ENCODE results near the gene GALNT5.
"Not testable (repeated sequence)": the region's sequence is repeated elsewhere in the genome, so short reads cannot be mapped to it uniquely, and the experiment has no call there.

Gene GALNT5, protein sequence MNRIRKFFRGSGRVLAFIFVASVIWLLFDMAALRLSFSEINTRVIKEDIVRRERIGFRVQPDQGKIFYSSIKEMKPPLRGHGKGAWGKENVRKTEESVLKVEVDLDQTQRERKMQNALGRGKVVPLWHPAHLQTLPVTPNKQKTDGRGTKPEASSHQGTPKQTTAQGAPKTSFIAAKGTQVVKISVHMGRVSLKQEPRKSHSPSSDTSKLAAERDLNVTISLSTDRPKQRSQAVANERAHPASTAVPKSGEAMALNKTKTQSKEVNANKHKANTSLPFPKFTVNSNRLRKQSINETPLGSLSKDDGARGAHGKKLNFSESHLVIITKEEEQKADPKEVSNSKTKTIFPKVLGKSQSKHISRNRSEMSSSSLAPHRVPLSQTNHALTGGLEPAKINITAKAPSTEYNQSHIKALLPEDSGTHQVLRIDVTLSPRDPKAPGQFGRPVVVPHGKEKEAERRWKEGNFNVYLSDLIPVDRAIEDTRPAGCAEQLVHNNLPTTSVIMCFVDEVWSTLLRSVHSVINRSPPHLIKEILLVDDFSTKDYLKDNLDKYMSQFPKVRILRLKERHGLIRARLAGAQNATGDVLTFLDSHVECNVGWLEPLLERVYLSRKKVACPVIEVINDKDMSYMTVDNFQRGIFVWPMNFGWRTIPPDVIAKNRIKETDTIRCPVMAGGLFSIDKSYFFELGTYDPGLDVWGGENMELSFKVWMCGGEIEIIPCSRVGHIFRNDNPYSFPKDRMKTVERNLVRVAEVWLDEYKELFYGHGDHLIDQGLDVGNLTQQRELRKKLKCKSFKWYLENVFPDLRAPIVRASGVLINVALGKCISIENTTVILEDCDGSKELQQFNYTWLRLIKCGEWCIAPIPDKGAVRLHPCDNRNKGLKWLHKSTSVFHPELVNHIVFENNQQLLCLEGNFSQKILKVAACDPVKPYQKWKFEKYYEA

DNA sequence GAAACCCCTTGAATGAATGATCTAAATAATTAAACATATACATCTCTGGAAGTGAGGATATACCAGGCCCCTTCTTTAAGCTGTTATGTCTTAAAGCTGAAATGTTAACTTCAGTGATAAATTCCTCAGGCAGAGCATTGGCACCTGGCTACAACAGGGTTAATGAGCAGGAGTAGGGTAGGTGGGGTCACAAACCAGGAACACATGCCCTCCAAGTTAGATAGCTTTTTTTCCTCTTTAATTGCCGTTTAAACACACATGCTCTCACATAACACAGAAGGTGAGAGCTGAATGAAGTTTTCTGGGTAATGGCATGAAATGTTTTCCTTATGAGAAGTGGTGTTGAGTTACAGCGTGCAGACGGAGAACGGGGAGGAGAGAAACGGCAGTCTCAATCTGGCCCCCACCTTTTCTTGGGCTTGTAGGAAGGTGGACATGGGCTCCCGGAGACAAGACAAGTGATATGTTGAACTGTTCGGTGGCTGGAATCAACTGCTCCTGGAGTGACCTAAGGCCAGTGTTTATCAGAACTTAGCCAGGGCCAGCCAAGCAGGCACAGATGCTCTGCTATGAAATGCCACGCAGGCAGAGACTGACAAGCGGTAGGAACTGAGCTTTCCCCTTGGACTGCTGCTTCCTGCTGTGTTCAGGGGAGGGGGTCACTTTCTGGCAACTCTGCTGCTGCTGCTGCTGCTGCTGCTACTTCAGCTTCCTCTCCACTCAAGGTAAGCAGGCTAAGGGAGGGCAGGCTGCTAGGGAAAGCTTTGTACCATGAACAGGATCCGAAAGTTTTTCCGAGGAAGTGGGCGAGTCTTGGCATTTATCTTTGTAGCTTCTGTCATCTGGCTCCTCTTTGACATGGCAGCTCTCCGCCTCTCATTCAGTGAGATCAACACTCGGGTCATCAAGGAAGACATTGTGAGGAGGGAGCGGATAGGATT, at the start of gene GALNT5:
TSS of gene GALNT5 (plus strand) at position 394 of the 941 bp plus-strand sequence. CDS start at position 772, 378 bp downstream.
- DNase-seq (ENCODE audit: extremely low read depth in 1 of 2, low read depth in 1 of 2) = no peak

DNA sequence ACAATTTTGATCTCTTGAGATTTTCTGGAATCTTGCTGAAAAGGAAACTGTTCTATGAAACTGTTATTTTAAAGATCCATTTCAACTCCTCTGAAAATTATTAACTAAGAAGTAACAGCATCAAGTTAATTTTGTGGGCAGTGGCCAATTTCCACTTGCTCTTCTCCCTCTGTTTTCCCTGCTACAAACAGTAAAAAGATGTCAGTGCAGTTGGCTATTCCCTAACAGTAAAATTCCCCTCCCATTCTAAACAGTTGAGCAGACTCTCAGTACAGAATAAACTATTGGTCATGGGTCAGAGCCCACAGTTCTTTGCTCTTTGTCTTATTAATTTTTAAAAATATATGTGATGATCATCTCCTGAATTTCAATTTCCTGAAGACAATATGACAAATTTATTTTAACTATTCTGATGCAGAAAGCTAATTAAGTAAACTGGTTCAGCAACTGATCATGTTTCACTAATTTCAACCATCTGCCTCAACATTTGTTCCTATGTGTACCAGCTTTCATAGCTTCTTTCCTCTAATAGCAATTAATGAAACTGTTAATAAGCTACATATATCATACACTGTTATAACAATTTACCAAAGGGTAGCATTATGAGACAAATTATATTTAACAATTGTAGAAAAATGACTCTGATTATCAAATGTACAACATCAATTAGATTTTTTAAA, 41.1 kb upstream of the GALNT5 start:
- no peak for DNase-seq (ENCODE audit: extremely low read depth in 1 of 2, low read depth in 1 of 2)

DNA sequence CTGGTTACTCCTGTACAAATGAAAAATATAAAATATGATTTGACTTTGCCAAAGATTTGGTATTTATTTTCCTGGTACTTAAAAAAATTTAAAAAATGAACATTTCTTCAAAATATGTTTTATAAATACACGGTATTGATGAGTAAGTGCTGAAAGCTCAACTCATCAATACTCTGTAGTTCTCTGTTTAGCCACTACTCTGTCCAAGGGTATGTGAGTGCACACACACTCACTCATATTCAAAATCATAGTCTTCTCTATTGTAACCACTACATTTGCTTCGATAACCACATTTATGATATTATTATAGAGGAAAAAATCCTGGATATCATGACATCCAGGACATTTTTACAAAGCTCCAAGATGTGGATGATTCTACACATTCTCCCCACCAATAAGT, 40.1 kb upstream of the GALNT5 start:
- DNase-seq (ENCODE audit: extremely low read depth in 1 of 2, low read depth in 1 of 2) = no peak

DNA sequence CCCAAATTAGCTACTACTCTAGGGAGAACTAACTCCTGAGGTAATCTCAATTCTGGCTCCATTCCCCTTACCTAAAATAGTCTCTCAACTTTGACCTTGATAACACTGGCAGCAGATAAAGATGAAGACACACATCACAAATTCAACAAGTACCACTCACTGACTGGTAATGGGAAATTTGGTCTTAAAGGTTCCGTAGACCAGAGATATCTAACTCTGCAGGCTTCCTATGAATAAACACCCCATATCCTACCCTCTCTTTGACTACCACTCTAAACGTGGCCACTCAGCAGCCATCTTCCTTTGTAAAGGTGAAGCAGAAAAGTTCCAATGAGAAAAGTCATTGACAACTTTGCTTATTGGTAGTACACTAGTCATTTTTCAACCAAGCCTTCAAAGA, 38.6 kb upstream of the GALNT5 start:
- DNase-seq (ENCODE audit: extremely low read depth in 1 of 2, low read depth in 1 of 2) = no peak

DNA sequence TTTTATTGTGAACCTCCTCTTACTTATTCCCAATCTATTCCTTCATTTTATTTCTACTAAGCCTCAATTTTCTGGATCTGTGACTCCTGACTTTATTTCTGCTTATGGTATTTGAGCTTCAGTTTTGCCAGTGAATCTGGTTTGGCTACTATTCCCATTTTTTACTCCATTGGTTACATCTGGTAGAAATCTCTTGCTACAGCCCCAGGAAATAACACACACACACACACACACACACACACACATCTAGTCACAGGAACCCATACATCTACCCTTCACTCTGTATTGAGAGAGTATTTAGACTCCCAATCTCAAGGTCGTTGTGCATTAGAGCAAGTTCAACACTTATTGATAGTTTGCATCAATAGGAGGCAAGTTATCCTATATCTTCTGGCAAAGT, 37.0 kb upstream of the GALNT5 start:
- DNase-seq (ENCODE audit: extremely low read depth in 1 of 2, low read depth in 1 of 2) = no peak

DNA sequence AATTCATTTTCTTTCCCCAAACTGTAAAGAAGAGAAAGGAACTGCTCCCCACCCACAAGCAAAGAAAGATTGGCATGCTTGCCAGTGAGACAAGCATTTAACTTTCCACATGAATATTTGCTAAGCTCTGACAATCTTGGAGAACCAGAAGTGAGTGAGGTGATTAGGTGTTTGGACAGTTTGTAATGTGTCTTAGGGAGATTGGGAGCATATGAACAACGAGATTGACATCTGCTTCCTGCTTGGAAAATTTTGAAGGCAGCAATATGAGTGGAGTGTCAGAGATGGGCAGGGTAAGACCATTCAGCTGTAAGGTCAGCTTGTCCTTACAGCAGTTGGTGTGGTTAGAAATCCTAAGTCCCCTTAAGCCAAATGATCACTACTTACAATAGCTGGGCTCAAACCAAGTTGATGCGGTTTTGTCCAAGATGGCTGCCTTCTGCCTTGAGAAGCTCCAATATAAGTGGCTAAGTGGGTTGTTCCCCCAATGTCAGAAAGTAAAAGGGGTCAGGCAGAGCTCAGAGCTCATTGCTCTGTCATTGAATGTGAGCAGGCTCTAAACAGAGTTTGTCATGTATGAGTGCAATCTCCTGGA, 36.0 kb upstream of the GALNT5 start:
- no peak for DNase-seq (ENCODE audit: extremely low read depth in 1 of 2, low read depth in 1 of 2)

DNA sequence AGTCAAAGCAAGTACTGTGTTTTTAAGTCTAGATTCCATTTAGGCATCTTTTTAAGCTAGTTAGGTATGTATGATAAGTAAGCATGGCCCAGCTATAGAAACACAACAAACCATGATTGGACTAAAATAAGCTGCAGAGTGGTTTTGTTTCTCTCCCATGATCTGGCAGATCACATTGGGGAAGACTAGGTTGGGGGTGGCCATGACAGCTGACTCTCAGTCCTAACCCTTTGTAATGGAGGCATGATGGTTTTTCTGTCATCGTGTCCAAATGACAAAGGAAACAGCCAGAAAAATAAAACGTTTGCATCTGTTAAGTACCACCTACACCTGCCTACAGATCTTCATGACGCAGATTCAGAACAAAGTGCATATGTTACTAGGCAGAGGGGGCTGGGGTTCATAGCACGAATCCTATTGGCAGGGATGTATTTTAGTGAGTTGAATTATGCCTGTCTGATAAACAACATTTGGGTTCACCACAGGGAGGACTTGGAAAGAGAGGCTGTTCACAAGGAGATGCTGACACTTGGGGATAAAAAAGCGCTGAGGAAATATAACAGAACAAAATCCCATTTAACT, 33.8 kb upstream of the GALNT5 start:
- DNase-seq (ENCODE audit: extremely low read depth in 1 of 2, low read depth in 1 of 2) = no peak

DNA sequence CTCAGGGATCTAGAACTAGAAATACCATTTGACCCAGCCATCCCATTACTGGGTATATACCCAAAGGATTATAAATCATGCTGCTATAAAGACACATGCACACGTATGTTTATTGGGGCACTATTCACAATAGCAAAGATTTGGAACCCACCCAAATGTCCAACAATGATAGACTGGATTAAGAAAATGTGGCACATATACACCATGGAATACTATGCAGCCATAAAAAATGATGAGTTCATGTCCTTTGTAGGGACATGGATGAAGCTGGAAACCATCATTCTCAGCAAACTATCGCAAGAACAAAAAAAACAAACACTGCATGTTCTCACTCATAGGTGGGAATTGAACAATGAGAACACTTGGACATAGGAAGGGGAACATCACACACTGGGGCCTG, 33.1 kb upstream of the GALNT5 start:
- DNase-seq (ENCODE audit: extremely low read depth in 1 of 2, low read depth in 1 of 2) = not testable (repeated sequence)

DNA sequence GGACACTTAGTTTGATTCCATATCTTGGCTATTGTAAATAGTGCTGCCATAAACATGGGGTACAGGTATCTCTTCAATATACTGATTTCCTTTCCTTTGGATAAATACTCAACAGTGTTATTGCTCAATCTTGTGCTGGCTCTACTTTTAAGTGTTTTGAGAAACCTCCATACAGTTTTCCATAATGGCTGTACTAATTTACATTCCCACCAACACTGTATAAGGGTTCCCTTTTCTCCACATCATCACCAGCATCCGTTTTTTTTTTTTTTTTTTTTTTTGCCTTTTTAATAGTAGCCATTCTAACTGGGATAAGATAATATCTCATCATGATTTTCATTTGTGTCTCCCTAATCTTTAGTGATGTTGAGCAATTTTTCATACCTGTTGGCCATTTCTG, 29.9 kb upstream of the GALNT5 start:
- no peak for DNase-seq (ENCODE audit: extremely low read depth in 1 of 2, low read depth in 1 of 2)

DNA sequence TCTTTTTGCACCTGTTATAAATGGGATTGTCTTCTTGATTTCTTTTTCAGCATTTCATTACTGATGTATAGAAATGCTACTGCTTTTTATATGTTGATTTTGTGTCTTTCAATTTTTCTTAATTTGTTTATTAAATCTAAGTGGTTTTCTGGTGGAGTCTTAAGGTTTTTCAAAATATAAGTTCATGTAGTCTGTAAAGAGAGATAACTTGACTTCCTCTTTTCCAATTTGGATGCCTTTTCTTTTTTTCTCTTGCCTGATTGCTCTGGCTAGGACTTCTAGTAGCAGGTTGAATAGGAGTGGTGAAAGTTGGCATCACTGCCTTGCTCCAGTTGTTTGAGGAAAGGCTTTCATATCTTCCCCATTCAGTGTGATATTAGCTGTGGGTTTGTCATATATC, 28.6 kb upstream of the GALNT5 start:
- no peak for DNase-seq (ENCODE audit: extremely low read depth in 1 of 2, low read depth in 1 of 2)

DNA sequence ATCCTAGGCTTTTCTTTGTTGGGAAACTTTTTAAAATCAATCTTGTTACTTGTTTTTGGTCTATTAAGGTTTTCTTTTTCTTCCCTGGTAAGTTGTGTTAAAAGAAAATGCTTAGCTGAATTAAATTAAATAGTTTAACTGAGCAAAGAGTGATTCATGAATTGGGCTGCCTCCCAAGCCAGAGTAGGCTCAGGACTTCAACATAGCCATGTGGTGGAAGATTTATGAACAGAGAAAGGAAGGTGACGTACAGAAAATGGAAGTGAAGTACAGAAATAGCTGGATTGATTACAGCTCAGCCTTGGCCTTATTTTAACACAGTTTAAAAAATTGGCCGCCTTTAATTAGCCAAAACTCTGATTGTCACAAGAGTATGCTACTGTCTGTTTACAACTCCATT, 27.9 kb upstream of the GALNT5 start:
- DNase-seq (ENCODE audit: extremely low read depth in 1 of 2, low read depth in 1 of 2) = no peak

DNA sequence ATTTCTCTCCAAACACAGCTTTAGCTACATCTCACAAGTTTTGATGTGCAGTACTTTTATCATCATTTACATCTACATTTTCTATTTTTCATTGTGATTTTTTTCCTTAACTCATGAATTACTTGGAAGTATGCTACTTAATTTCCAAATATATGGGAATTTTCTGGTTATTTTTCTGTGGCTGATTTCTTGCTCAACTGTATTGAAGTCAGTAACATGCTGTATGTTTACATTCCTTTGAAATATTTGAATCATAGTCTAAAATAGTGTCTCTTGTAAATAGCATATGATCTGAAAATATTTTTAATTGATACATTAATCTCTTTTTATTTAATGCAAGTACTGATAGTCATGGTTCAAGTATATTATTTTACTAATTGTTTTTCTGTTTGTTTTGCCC, 26.0 kb upstream of the GALNT5 start:
- no peak for DNase-seq (ENCODE audit: extremely low read depth in 1 of 2, low read depth in 1 of 2)

DNA sequence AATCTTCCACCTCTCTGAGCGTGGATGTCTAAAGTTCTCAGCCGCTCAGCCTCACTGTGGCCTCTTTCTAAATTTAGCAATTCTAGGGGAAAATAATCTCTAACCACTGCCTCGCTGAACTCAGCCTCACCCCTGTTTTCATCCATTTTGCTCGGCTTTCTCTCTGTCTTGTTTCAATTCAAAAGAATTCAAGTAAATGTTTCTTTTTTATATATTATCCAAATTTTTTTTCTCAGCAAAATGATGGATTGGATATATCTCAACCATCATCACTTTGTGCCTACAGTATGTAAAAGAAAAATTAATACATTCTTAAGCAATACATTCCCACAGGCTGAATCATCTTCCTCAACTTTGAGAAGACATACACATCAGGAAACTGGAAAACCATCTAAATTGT, 24.0 kb upstream of the GALNT5 start:
- DNase-seq (ENCODE audit: extremely low read depth in 1 of 2, low read depth in 1 of 2) = no peak

DNA sequence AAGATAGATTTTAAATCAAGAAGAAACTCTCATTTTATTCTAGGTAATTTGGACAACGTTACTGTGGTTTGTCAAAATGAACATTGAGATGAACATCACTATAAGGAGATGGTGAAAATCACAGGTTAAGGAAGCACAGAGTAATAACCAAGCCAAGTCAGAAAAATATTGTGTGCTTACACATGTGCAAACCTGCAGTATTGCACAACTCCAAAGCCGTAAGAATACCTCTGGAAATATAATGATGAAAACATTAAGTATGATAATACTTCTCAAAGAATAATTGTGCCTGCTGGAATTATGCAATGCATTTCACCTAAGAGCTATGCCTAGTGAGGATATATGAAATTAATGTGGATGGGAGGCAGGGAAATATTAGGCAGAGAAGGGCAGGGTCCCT, 21.1 kb upstream of the GALNT5 start:
- no peak for DNase-seq (ENCODE audit: extremely low read depth in 1 of 2, low read depth in 1 of 2)

DNA sequence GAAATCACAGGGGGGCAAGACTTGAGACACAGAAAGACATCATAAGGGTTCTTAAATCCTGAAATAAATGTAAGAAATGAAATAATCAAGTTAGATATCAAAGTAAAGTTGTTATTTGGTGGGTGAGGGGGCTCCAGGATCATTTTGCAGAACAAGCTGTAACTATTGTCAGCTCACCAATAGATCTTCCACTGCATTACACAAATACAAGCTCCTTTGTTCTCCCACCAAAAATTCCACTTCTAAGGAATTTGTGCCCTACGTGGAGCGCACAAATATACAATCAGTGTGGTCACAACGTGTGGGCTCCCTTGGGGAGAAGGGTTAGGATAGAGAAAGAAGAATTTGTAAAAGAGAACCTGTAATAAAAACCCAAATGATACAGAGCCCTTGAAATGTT, 19.2 kb upstream of the GALNT5 start:
- DNase-seq (ENCODE audit: extremely low read depth in 1 of 2, low read depth in 1 of 2) = no peak

DNA sequence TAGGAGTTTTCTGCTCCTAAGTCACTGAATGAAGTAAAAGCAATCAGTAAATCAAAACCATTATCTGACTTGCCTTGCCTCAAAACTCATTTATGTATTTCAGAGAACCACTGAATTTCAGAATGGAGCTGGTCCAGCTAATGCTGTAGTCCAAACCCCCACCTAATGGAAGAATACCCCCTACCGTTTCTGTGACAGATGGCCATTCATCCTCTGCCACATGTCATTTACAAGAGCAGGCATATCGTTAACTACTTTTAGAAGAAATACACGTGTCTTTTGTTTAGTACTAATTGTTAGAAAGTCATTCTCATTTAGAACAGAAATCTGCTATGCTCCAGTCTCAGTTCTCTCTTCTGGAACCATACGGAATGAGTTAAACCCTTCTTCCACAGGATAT, 12.8 kb upstream of the GALNT5 start:
- DNase-seq (ENCODE audit: extremely low read depth in 1 of 2, low read depth in 1 of 2) = no peak

DNA sequence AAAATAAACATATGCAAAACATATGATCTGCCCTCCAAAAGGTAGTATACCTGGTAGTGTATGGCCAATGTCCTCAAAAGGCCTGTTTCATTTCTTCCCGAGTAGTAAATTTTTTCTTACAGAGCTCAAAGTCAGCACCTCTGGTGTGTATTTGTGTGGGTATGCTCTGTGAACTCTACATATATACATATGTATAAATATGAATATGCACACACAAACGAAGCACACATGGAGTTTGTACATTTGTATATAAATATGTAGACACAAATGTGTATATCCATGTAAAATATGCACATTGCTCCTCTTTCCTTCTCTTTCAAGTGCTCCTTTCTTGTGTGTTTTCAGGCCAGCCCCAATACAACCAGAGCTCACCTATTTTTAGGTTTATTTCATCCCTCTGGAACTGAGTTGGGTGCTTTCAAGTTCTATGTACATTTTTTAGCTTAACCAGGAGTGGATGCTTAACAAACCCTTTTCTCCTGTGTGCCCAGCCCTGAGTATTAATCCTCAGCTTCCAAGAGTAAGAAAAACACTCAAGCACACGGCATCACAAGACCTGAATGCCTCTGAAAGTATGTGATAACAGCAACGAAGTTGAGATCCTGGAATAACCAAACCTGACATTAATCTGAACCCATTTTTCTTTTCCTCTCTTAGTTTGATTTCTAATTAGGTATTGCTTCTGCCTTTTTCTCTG, 12.2 kb upstream of the GALNT5 start:
- no peak for DNase-seq (ENCODE audit: extremely low read depth in 1 of 2, low read depth in 1 of 2)

DNA sequence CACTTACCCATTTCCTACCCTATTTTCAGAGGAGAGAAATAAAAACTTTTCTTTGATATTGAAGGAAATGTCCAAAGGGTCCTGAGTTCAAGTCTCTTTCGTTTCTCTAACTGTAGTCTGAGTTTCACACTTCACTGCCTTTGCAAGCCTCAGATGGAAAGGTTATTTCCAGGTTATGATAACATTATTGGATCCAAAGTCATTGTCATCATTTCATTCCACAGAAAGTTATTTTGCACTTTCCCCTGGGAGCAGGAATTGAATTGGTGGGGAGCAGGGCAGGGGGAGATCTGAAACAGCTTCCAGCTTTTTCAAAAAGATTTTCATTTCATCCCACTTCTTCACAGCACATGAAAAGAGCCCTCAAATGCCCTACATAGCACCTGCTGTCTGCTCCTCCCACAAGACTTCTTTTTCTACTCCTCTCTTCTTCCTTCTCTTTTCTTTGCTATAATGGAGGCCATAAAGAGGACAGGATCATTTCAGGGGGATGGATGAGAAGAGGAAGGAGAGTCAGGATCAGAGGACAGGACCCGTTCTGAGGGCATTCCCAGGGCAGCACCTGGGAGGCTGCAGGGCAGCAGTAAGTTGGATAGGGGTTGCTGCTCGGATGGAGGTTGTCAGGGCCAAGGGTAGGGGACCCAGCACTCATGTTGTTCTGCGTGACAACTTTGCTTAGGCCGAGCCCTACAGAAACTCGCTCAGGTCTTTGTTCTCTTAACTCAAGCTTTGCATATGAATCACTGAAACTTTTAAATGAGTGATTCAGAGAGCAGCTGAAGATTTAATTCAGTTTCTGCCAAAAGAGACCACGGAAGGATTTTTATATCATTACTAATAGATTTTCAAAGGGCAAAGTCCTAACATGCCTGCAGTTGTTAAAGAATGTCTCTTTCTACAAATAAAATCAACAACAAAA, 11.4 kb upstream of the GALNT5 start:
- no peak for DNase-seq (ENCODE audit: extremely low read depth in 1 of 2, low read depth in 1 of 2)

All from activated CD8-positive, alpha-beta memory T cell treated with anti-CD3 and anti-CD28 coated beads for 1 hour (primary cell).